ENCODE results near the gene PBLD. TPM values are rescaled to one million over a fixed set of nuclear protein-coding genes. Genes with fewer than 3 reads are reported as not detected.

PBLD gene
- total RNA-seq, 1 experiment from 2014 or later, result 4.9 TPM

DNA sequence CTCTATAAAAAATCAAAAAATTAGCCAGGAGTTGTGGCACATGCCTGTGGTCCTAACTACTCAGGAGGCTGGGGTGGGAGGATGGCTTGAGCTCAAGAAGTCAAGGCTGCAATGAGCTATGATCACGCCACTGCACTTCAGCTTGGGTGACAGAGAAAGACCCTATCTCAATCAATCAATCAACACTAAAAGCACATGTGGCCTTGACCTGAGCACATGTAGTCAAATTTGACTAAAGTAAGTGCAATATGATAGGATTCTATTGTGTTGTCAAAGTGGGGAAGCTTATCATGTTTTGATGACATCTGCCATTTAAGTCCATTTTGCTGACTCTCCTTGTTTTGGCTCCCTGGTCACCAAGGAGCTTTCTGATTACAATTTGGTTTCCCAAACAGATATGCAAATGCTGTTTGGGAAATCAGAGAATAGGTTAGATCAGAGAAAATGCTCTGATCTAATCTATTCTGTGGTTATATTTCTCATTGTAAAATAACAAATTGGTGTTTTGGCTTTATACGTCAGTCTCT, 57.1 kb downstream of the PBLD start:
- POLR2A ChIA-PET (ENCODE audit: low non-redundant PET), result no interaction called here
- CTCF ChIA-PET, result no interaction called here
- intact Hi-C loops (cut with micrococcal nuclease; ENCODE audit: unreplicated experiment), result no loop called here
- H3K36me3 ChIP-seq (ENCODE audit: insufficient read depth, low read length, poor library complexity, severe bottlenecking), result no peaks in the 10 kb centered on the region
- H3K27ac ChIP-seq (ENCODE audit: low read depth, low read length, poor library complexity, severe bottlenecking), result no peak overlapping the region
- no TSS peak for BruUV-seq (replicated peaks)
- H3K4me3 ChIP-seq (ENCODE audit: low read depth, low read length, poor library complexity, severe bottlenecking), result no peak overlapping the region
- H3K9me3 ChIP-seq (ENCODE audit: low read depth, low read length, poor library complexity, severe bottlenecking), result peaks cover 4% of the 10 kb centered on the region
- no peaks in the 10 kb centered on the region for H3K27me3 ChIP-seq (replicated peaks; ENCODE audit: insufficient read depth, low read depth, low read length, poor library complexity)
- DNase-seq (ENCODE audit: low spot score), result no peak
- TF ChIP-seq, protein P1, sequence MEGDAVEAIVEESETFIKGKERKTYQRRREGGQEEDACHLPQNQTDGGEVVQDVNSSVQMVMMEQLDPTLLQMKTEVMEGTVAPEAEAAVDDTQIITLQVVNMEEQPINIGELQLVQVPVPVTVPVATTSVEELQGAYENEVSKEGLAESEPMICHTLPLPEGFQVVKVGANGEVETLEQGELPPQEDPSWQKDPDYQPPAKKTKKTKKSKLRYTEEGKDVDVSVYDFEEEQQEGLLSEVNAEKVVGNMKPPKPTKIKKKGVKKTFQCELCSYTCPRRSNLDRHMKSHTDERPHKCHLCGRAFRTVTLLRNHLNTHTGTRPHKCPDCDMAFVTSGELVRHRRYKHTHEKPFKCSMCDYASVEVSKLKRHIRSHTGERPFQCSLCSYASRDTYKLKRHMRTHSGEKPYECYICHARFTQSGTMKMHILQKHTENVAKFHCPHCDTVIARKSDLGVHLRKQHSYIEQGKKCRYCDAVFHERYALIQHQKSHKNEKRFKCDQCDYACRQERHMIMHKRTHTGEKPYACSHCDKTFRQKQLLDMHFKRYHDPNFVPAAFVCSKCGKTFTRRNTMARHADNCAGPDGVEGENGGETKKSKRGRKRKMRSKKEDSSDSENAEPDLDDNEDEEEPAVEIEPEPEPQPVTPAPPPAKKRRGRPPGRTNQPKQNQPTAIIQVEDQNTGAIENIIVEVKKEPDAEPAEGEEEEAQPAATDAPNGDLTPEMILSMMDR (conservative IDR thresholded peaks at IDR 0.05; ENCODE audit: low read depth, low read length), result no peak
- no peak for TF ChIP-seq EZH2 (IDR thresholded peaks at IDR 0.05; ENCODE audit: borderline replicate concordance, low read depth, low read length, poor library complexity, severe bottlenecking)
- H3K4me1 ChIP-seq (ENCODE audit: insufficient read depth, low read length, poor library complexity, severe bottlenecking), result peaks cover 11% of the 10 kb centered on the region

DNA sequence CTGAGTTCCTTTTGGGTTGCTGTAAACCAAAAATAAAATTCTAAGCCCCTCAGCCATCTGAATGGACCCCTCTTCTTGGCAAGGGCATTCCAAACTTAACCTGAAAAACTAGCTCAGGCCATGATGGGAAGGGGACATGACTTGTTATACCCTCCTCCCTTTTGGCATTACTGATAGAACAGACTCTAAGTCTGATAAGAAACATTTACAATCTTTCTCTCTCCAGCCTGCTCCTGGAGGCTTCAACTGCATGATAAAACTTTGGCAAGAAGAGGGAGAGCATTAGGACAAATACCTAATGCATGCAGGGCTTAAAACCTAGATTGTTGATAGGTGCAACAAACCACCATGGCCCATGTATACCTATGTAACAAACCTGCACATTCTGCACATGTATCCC, 59.9 kb downstream of the PBLD start:
- H3K27me3 ChIP-seq (replicated peaks; ENCODE audit: insufficient read depth, low read depth, low read length, poor library complexity), result no peaks in the 10 kb centered on the region
- BruUV-seq (replicated peaks), result no TSS peak
- peaks cover 12% of the 10 kb centered on the region for H3K4me1 ChIP-seq (ENCODE audit: insufficient read depth, low read length, poor library complexity, severe bottlenecking)
- peaks cover 4% of the 10 kb centered on the region for H3K9me3 ChIP-seq (ENCODE audit: low read depth, low read length, poor library complexity, severe bottlenecking)
- intact Hi-C loops (cut with micrococcal nuclease; ENCODE audit: unreplicated experiment), result no loop called here
- H3K36me3 ChIP-seq (ENCODE audit: insufficient read depth, low read length, poor library complexity, severe bottlenecking), result no peaks in the 10 kb centered on the region
- H3K4me3 ChIP-seq (ENCODE audit: low read depth, low read length, poor library complexity, severe bottlenecking), result no peak overlapping the region
- POLR2A ChIA-PET (ENCODE audit: low non-redundant PET), result no interaction called here
- CTCF ChIA-PET, result no interaction called here
- H3K27ac ChIP-seq (ENCODE audit: low read depth, low read length, poor library complexity, severe bottlenecking), result no peak overlapping the region
- DNase-seq (ENCODE audit: low spot score), result no peak
- TF ChIP-seq, protein P1 (conservative IDR thresholded peaks at IDR 0.05; ENCODE audit: low read depth, low read length), result no peak
- no peak for TF ChIP-seq EZH2 (IDR thresholded peaks at IDR 0.05; ENCODE audit: borderline replicate concordance, low read depth, low read length, poor library complexity, severe bottlenecking)

- Histone ChIP-seq H3K9me3 (ENCODE audit: low read depth, low read length, poor library complexity, severe bottlenecking) (no peaks in the 10 kb centered on the region), H3K4me1 (ENCODE audit: insufficient read depth, low read length, poor library complexity, severe bottlenecking) (peaks cover 12% of the 10 kb centered on the region), H3K36me3 (ENCODE audit: insufficient read depth, low read length, poor library complexity, severe bottlenecking) (no peaks in the 10 kb centered on the region), H3K4me3 (ENCODE audit: low read depth, low read length, poor library complexity, severe bottlenecking) (no peak overlapping the region), H3K27ac (ENCODE audit: low read depth, low read length, poor library complexity, severe bottlenecking) (peak overlapping the region; percentile 8), H3K27me3 (replicated peaks; ENCODE audit: insufficient read depth, low read depth, low read length, poor library complexity) (no peaks in the 10 kb centered on the region)
- intact Hi-C loops (cut with micrococcal nuclease; ENCODE audit: unreplicated experiment), result no loop called here
- ChIA-PET POLR2A (ENCODE audit: low non-redundant PET) (no interaction called here), CTCF (no interaction called here)
- TF ChIP-seq, protein P1 (conservative IDR thresholded peaks at IDR 0.05; ENCODE audit: low read depth, low read length), result no peak
- TF ChIP-seq EZH2 (IDR thresholded peaks at IDR 0.05; ENCODE audit: borderline replicate concordance, low read depth, low read length, poor library complexity, severe bottlenecking), result no peak
- peak; percentile 89 for DNase-seq (ENCODE audit: low spot score)
- BruUV-seq (replicated peaks), result no TSS peak
Observed at GRCh38 chr10:68271196-68271882, 61.4 kb downstream of the PBLD start.

Measured in A673 (cell line).